ENCODE measurements around the gene ADCYAP1R1.

ADCYAP1R1 gene

DNA sequence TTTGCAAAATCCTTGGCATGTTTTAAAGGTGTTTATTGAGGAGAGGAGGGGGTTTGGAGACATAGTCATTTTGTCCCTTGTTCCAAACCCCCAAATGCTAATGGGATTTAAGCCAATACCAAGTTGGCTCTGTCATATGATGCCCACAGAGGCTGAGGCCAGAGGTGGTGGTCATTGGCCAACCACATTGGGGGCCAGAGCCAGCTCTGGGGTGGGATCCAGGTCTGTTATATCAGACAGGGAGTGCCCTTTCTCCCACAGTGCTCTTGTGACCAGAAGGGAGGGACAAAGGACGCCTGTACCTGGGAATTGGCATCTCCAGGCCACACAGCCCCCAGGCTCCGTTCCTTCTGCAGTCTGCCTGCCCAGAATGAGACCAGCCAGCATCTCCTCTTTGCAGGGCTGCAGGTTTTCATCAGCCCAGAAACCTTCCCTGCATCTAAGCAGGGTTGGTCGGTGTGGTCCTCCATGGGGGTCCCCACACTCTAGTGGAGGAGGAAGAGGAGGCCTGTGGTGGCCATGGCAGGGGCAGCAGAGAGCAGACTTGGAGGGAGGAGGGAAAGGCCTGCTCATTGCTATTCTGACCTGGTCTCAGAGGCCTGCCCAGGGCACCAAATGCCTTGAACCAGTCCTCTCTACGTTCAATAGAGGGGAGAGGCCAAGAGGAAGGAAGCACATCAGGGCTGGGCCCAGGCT lies 17.9 kb downstream of the ADCYAP1R1 start:
- DNase-seq = no peak

DNA sequence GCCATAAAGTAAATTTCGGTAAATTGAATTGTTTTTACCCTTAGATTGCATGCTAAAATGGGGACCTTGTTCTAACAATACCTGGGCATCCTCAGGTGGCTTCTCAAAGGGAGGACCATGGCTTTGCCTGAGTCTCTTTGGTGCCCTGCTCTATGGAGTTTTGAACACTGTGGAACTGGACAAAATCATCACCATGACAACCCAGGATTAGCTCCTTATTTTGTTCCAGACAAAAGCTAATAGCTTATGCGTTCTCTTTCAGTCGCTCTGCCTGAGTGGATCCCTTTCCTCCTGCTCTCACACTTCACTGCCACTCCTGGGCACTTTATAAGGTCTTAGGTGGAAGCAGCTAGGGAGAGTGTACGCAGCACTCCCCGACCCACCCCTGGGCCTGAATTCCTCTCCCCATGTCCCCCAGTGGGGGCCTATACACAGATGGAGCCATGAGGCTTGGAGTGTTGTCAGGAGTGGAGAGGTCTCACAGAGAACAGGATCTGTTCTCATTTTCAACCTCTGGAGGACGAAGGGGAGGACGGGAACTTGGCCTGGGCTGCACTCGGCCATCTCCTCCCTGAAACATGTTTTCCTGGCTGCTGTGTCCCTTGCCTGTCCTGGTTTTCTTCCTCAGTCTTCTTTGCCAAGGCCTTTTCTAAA lies 19.0 kb downstream of the ADCYAP1R1 start:
- no peak for DNase-seq

GRCh38 chr7:31071645-31072029 lies 19.5 kb downstream of the ADCYAP1R1 start:
- no peak for DNase-seq

- no peak for DNase-seq
Observed at GRCh38 chr7:31073326-31074119, 21.4 kb downstream of the ADCYAP1R1 start.

GRCh38 chr7:31074120-31074383 lies 21.9 kb downstream of the ADCYAP1R1 start:
- DNase-seq = no peak

DNA sequence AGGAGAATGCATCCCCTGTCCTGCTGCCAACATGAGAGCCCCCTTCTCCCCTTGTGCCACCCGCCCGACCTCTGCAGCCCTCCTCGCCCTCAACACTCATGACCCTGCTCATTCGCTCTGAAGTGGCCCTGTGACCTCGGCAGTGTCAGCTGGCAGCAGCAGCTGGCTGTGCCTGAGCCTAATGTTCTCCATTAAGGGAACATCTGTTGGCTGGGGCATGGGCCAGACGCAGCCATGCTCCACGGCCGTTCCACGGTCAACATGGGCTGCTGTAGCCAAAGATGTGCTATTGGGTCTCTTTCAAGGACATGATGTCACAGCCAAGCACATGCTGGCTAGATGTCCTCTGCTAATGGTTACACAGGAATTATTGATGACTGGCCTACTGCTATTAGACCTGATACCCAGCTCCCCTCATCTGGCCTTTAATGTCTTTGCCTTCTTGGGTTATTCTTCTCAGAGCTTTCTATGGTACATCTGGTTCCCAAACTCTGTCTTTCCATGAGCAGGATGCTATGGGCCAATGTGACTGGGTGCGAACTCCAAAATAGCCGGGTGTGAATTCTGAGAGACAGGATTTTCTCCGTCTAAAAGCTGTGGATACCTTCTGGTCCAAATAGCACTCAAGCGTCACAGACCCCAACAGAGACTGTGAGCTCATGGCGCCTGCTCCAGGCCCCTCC lies 22.4 kb downstream of the ADCYAP1R1 start:
- no peak for DNase-seq

DNA sequence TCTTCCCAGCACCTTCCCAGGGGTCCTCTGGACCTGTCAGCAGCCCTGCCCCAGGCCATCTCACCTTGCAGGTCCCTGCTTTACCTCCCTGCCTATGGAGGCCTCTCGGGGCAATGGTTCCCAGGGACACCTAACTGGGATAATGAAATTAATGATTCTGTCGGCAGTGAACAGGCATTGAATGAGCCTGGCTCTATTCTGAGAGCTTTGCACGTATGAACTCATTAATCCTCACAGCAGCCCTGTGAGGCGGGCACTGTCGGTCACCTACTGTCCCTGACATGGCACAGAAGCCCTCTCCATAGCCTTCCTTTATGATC lies 22.9 kb downstream of the ADCYAP1R1 start:
- DNase-seq = no peak

GRCh38 chr7:31076051-31076450 lies 23.9 kb downstream of the ADCYAP1R1 start:
- DNase-seq = no peak

DNA sequence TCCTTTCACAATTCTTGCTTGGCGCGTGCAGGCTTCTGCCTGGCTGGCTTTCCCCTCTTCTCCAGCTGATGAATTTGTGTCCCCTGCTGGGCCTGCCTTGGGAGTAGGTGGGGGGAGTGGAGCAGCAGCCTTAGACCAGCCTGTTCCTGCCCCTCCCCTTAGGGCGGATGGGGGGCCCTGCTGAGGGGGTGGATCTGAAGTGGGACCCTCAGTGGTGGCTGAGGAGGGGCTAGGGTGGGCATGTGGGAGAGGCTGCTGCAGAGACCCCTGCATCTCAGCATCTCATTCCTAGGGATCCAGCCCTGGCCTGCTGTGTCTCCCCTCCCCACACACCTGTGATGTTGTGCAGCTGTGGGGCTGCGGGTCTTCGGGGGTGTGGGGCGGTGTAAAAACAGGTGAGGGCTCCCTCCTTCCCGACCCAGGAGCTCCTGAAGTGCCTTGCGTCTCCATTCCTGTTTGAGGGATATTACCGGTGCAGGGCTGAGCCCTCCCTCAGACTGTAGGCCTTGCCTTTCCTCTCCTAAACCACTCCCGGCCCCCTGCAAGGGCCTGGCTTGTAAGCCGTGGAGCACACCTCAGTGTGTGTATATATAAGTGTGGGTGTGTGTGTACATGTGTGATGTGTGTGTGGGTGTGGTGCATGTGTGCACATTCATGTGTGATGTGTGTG lies 24.7 kb downstream of the ADCYAP1R1 start:
- DNase-seq = no peak

DNA sequence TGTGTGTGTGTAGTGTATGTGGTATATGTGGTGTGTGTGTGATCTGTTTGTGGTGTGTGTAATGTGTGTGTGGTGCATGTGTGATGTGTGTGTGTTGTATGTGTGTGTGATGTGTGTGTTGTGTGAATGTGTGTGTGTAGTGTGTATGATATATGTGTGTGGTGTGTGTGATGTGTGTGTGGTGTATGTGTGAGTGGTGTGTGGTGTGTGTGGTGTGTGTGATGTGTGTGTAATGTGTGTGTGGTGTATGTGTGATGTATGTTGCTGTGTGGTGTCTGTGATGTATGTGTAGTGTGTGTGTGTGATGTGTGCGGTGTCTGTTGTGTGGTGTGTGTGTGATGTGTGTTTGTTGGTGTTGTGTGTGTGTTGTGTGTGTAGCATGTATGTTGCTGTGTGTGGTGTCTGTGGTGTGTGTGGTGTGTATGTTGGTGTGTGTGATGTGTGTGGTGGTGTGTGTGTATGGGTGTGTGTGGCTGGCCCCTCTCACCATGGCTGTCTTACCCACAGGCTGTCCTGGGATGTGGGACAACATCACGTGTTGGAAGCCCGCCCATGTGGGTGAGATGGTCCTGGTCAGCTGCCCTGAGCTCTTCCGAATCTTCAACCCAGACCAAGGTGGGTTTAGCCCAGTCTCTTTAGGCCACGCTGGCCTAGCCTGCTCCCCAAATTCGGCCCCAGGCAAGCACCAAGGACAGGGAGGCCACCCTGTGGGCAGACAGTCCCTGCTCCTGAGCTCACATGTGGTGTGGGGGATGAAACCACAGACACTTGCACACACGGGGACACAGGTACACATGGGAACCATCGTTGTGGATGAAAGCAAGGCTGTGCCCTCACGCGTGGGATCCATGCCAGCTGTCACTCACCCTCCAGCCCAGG lies 25.6 kb downstream of the ADCYAP1R1 start:
- DNase-seq = no peak

- DNase-seq = no peak
Observed at GRCh38 chr7:31078363-31078990, 26.4 kb downstream of the ADCYAP1R1 start.

DNA sequence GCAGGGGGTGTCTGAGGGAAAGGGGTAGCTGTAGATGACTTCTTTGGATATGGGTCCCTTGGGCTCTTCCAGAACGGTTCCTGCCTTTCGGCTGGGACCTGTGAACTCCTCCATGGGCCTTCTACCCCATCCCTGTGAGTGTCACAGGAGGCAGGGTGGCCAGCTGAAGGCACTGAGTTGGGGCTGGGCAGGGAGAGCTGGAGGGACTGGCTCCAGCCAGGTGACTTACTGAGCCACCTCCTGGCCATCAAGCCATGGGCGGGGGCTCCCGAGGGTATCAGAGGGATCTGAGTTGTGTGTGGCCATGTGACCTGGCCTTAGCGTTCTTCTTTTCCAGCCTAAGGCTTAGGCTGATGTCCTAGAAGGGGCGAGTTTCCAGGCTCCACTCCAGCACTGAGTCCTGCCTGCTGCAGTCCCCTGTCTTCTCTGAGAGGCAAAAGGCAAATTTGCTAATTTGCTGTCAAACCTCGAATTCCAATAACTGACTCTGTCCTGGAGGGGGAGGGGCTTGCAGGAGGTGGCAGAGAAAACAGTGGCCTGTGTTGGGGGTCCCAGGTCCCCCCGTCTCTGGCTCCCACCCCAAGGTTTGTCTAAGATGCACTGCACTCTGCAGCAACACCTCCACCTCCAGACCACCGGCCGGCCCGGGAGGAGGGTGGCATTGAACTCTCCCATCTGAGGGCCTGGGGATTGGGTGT lies 27.2 kb downstream of the ADCYAP1R1 start:
- DNase-seq = no peak

DNA sequence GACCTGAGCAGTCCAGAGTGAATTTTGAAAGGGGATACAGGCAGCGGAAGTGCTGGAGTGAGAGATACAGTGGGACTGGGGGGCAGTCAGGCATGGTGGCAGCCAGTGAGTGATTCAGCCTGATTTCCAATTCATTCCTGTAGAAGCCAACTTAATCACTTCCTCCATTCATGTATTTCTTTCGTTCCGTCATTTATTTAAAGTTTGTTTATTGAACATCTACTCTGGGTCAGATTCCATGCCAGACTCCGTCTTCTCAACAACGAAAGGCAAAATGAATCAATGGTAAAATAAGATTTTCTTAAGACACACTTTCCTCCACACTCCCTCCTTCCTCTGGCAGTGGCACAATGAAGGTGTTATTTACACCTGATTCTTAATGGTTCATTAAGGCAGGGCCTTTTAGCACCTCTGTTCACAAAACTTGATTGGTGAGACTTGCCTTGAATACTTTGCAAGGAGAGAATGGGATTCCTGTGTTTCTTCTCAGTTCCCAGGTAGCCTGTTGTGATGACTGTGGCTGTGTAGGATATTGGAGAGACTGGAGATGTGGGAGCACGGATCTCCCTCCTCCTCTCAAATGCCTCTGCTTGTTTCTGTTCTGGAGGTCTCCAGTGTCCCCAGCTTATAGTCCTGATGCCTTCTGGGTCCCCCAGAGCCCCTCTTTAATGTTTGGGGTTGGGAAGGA lies 27.9 kb downstream of the ADCYAP1R1 start:
- DNase-seq = no peak

- no peak for DNase-seq
Observed at GRCh38 chr7:31080763-31081162, 28.7 kb downstream of the ADCYAP1R1 start.

DNA sequence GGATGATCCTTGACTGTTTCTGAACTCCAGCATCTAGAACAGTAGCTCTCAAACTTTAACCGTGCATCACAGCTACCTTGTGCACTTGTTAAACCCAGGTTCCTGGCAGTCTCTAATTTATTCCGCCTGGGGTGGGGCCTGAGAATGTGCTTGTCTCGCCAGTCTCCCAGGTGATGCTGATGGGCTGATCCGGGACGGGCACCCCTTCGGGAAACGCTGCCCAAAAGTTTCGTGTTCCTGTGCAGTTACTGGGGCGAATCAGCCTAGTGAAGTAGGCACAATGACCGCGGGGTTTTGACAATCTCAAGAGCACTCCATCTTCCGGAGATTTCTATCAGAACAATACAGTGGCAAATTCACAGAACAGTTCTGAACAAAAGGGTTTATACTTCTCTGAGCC lies 29.9 kb downstream of the ADCYAP1R1 start:
- no peak for DNase-seq

DNA sequence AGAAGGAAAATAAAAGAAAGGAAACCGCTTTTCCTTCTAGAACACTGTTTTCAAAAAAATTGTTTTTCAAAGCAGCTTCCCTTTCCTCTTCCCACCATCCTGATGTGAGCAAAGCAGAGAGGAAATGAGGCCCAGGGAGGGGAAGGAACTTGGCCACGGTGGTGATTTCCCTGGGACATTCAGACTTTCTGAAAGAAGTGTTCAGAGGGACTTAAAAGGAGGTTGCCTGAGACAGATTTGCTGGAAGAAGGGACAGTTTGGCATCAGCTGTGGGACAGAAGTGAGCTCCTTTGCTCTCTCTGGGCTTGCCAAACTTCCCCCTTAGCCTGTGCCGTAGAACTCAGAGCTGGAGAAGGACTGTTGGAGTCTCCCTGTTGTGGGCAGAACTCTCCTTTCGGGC lies 30.3 kb downstream of the ADCYAP1R1 start:
- DNase-seq = no peak

GRCh38 chr7:31083210-31083786 lies 31.2 kb downstream of the ADCYAP1R1 start:
- DNase-seq = no peak

DNA sequence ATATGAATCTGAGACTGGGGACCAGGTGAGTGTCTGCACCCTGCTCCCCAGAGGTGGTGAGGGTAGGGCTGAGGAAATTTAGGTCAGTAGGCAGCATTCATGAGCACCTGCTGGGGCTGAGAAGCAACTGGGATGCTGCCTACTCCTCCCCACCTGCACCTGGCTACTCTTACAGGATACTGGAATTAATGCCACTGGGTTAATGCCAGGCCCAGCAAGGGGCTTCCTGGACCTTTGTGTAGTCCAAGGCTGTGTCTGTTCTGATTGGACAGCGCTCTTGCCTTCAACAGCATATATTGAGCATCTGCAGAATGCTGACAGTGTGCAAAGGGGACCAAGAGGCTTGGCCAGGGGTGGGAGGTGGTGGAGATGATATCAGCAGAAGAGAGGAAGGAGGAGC lies 32.1 kb downstream of the ADCYAP1R1 start:
- no peak for DNase-seq

DNA sequence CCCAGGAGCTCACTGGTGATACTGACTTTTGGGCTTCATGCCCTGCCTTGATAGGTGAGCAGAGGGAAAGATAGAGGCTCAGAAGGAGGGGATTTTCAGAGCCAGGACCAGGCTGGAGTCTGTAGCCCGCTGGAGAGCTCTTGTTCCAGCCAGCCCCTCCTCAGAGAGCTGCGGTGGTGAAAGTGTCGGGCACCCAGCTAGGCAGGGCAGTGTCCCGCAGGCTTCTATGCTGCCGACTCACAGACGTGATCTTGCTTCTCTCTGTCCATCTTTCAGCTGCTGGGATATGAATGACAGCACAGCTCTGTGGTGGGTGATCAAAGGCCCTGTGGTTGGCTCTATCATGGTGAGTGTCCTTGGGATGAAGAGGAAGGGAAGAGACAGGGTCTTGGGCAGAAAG lies 35.2 kb downstream of the ADCYAP1R1 start:
- no peak for DNase-seq

DNA sequence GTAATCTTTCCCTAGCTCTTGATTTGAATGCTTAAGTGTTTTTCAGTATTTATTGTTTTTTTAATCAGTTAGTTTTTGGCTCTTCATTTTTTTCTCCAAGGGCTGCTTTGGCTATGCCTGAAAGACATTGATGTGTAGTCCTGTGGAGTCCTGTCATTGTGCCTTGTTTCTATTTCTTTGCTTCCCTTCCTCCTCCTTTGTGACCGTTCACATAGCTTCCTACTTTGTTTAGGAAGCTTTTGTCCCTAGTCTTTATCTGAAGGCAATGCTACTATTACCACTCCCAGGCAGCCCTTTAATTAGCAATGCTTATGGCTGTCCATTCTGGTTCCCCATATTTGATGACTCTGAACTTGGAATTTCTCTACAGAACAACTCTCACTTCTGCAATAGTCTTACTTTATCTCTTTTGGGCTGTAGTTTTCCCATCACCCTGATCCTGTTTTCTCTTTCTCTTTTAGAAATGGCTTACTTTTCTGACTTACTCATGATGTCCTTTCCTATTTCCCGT lies 39.9 kb downstream of the ADCYAP1R1 start:
- DNase-seq = no peak

Data from T-helper 2 cell (primary cell).